Measurements from ENCODE around the gene DGKB.

DNA sequence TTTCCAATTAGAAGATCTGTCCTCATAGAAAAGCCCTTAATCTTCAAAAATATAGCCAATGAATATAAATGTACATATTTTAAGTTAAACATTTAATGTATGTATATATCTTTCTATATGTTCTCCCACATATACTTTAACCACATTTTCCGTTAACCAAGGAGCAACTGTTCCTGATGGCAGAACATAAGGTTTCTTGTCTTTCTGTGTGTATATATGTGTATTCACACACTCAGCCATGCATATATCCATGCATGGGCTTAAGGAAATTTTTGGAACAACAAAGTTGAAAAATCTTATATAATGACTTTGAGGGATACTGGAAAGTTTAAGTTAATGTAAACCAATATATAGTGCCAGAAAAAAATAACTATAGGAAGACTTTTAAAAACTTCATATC, 274.0 kb downstream of the DGKB start:
- TF ChIP-seq, protein P1, sequence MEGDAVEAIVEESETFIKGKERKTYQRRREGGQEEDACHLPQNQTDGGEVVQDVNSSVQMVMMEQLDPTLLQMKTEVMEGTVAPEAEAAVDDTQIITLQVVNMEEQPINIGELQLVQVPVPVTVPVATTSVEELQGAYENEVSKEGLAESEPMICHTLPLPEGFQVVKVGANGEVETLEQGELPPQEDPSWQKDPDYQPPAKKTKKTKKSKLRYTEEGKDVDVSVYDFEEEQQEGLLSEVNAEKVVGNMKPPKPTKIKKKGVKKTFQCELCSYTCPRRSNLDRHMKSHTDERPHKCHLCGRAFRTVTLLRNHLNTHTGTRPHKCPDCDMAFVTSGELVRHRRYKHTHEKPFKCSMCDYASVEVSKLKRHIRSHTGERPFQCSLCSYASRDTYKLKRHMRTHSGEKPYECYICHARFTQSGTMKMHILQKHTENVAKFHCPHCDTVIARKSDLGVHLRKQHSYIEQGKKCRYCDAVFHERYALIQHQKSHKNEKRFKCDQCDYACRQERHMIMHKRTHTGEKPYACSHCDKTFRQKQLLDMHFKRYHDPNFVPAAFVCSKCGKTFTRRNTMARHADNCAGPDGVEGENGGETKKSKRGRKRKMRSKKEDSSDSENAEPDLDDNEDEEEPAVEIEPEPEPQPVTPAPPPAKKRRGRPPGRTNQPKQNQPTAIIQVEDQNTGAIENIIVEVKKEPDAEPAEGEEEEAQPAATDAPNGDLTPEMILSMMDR (IDR thresholded peaks at IDR 0.05) = no peak
- TF ChIP-seq EZH2phosphoT487 (IDR thresholded peaks at IDR 0.05) = no peak
- no peak for TF ChIP-seq EZH2 (IDR thresholded peaks at IDR 0.05)
